ENCODE results near the gene XPO5. TPM values are rescaled to one million over a fixed set of nuclear protein-coding genes. Genes with fewer than 3 reads are reported as not detected.
A peak's percentile ranks its signal among the peaks of the same experiment; 100 is the strongest.
"Not testable (repeated sequence)": the region's sequence is repeated elsewhere in the genome, so short reads cannot be mapped to it uniquely, and the experiment has no call there.

The XPO5 gene
- total and polyA plus RNA-seq, 9 of the 15 experiments (the other 6 are each of a cell fraction or from before 2014, with no cell fraction given), result 36.0 to 170 (median 99.1) TPM

DNA sequence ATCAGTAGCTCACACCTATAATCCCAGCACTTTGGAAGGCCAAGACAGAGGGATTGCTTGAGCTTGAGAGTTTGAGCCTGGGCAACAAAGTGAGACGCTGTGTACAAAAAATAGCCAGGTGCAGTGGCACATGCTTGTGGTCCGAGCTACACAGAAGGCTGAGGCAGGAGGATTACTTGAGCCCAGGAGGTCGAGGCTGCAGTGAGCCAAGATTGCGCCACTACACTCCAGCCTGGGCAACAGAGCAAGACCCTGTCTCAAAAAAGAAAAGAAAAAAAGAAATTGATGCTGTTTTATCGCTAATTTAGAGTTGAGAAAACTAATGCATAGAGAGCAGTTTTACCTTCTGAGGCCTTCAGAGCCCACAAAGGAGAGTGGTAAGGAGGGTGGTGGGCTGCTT is 77.5 kb downstream of the XPO5 start:
- H3K27ac ChIP-seq (ENCODE audit: extremely low read depth, low read depth, low read length); H2AFZ ChIP-seq (ENCODE audit: low read depth, low read length); H3K4me2 ChIP-seq (ENCODE audit: insufficient read depth, low read length); H3K27me3 ChIP-seq (ENCODE audit: control insufficient read depth in 2 of 2, insufficient read depth in 2 of 2, low read length in 2 of 2); H3K79me2 ChIP-seq (ENCODE audit: control insufficient read depth, insufficient read depth, low read length); intact Hi-C loops (cut with micrococcal nuclease); H3K9me1 ChIP-seq (ENCODE audit: control insufficient read depth, insufficient read depth, low read length); BruUV-seq (replicated peaks); in situ Hi-C loops (cut with MboI); DNase-seq (ENCODE audit: extremely low read depth in 1 of 4, low spot score in 3 of 4); H3K4me3 ChIP-seq; H3K9ac ChIP-seq (ENCODE audit: insufficient read depth in 1 of 2, low read depth in 2 of 2, low read length in 2 of 2); ATAC-seq; H3K9me3 ChIP-seq (replicated peaks; ENCODE audit: control insufficient read depth, insufficient read depth, low read depth, low read length); FAIRE-seq: not testable (repeated sequence)
- TF ChIP-seq ZNF121 (CRISPR knock-in tag; conservative IDR thresholded peaks at IDR 0.05) (peak; percentile 9; the same call in 1 of the 2 replicates), CEBPB (tag; IDR thresholded peaks at IDR 0.05) (peak; percentile 33)
- Histone ChIP-seq H4K20me1 (replicated peaks; ENCODE audit: control insufficient read depth, insufficient read depth, low read length) (peaks cover 21% of the 10 kb centered on the region), H3K36me3 (ENCODE audit: control insufficient read depth, insufficient read depth, low read length) (peaks cover 54% of the 10 kb centered on the region; the same call in 2 of the 3 replicates), H3K4me1 (replicated peaks in 1 of 2; ENCODE audit: control insufficient read depth in 2 of 2, insufficient read depth in 2 of 2, low read length in 2 of 2) (peaks cover 16 to 24% of the 10 kb centered on the region in 2 experiments)
- POLR2A ChIA-PET, result interaction anchor here (0.5 to 1.8 kb wide), 4 partner anchors 9 to 130 kb away, joined by 3 to 4 read pairs (median 4); no protein-coding TSS in a partner anchor
- CTCF ChIA-PET (ENCODE audit: low intra/inter-chr PET ratio), result interaction anchor here (1.0 kb wide), 1 partner anchor 44 kb away, joined by 4 read pairs; no protein-coding TSS in a partner anchor
- 83% methylated on average over 5 of the region's 5 CpGs for WGBS (ENCODE audit: insufficient coverage, low coverage, missing lambda C conversion rate)

DNA sequence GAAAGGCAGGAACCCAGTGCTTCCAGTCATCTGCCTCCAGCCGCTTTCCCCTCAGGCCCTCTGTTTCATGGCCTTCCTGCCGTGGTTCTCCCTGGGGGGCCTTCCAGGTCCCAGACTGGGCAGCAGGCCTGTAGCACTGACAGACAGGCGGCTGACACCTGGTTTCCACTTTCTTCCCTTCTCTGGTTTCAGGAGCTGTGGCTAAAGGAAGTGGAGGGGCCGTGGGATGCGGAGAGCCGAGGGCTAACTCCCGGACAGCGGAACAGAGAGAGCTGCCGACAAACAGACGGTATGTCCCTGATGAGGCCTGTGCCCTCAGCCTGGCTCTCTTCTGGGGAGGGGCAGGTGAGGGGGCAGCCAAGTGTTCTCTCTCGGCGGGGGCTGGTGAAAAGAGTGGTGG is 78.1 kb downstream of the XPO5 start:
- Histone ChIP-seq H3K27ac (ENCODE audit: extremely low read depth, low read depth, low read length) (no peak overlapping the region), H3K9me1 (ENCODE audit: control insufficient read depth, insufficient read depth, low read length) (peaks cover 3% of the 10 kb centered on the region), H3K79me2 (ENCODE audit: control insufficient read depth, insufficient read depth, low read length) (0 out of 3 replicates have a peak, but pooled peaks cover 3% of the 10 kb centered on the region), H3K9me3 (replicated peaks; ENCODE audit: control insufficient read depth, insufficient read depth, low read depth, low read length) (no peaks in the 10 kb centered on the region), H3K4me2 (ENCODE audit: insufficient read depth, low read length) (no peak overlapping the region), H3K4me3 (no peak overlapping the region), H2AFZ (ENCODE audit: low read depth, low read length) (no peak overlapping the region), H3K27me3 (ENCODE audit: control insufficient read depth in 2 of 2, insufficient read depth in 2 of 2, low read length in 2 of 2) (no peaks in the 10 kb centered on the region), H3K36me3 (ENCODE audit: control insufficient read depth, insufficient read depth, low read length) (peaks cover 48% of the 10 kb centered on the region; the same call in 2 of the 3 replicates), H4K20me1 (replicated peaks; ENCODE audit: control insufficient read depth, insufficient read depth, low read length) (peaks cover 22% of the 10 kb centered on the region), H3K9ac (ENCODE audit: insufficient read depth in 1 of 2, low read depth in 2 of 2, low read length in 2 of 2) (peak overlapping the region in 1 of 2 experiments; percentile 28; a peak in 1 of 4 replicates), H3K4me1 (replicated peaks in 1 of 2; ENCODE audit: control insufficient read depth in 2 of 2, insufficient read depth in 2 of 2, low read length in 2 of 2) (peaks cover 16 to 24% of the 10 kb centered on the region in 2 experiments)
- intact Hi-C loops (cut with micrococcal nuclease), result no loop called here
- ChIA-PET POLR2A (interaction anchor here (0.7 to 1.8 kb wide), 3 partner anchors 10 to 59 kb away, joined by 3 to 4 read pairs (median 4); no protein-coding TSS in a partner anchor), CTCF (ENCODE audit: low intra/inter-chr PET ratio) (interaction anchor here (1.1 kb wide), 1 partner anchor 44 kb away, joined by 6 read pairs; no protein-coding TSS in a partner anchor)
- in situ Hi-C loops (cut with MboI), result no loop called here
- no peak for ATAC-seq
- TF ChIP-seq PRDM10 (IDR thresholded peaks at IDR 0.05; ENCODE audit: partially characterized antibody), result no peak
- BruUV-seq (replicated peaks), result no TSS peak
- no peak for DNase-seq (ENCODE audit: extremely low read depth in 1 of 4, low spot score in 3 of 4)
- 93% methylated on average over 10 of the region's 12 CpGs for WGBS (ENCODE audit: insufficient coverage, low coverage, missing lambda C conversion rate)
- FAIRE-seq, result no peak
